ENCODE results near the gene ZBTB48.

DNA sequence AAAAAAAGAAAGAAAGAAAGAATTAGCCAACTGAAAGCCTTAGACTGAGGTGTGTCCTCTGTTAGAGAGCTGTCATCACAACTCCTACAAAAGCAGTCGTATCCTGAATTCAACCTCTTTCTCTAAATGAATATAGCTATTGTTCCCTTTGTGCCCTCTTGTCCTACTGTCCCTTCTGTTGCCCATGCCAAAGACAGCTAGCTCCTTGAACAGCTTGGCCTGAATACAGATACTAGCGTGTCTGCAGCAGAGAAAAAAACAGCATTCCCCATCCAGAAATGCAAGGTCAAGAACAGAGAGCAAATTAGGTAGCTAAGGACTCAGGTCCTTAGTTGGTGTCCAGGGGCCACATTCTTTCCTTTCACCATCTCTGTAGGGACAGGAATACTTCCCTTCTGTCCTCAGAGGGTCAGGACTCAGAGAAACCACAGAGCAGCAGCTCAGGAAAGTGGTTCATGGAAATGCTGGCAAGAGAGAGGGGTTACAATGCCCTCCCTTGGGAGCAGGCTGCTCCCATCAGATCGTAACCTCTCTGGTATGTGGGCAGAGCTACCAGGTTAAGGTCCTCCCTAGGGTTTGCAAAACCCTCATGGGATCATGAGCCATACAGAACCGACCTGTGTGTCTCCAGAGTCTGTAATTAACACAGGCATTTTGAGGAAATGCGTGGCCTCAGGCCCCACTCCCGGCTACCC is 1.8 kb upstream of the ZBTB48 start:
- TF ChIP-seq, protein P1, sequence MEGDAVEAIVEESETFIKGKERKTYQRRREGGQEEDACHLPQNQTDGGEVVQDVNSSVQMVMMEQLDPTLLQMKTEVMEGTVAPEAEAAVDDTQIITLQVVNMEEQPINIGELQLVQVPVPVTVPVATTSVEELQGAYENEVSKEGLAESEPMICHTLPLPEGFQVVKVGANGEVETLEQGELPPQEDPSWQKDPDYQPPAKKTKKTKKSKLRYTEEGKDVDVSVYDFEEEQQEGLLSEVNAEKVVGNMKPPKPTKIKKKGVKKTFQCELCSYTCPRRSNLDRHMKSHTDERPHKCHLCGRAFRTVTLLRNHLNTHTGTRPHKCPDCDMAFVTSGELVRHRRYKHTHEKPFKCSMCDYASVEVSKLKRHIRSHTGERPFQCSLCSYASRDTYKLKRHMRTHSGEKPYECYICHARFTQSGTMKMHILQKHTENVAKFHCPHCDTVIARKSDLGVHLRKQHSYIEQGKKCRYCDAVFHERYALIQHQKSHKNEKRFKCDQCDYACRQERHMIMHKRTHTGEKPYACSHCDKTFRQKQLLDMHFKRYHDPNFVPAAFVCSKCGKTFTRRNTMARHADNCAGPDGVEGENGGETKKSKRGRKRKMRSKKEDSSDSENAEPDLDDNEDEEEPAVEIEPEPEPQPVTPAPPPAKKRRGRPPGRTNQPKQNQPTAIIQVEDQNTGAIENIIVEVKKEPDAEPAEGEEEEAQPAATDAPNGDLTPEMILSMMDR (IDR thresholded peaks at IDR 0.05), result no peak
- no peak for TF ChIP-seq POLR2AphosphoS5 (IDR thresholded peaks at IDR 0.05; ENCODE audit: insufficient read depth in 1 of 2, low read depth in 1 of 2)
- TF ChIP-seq POLR2A (IDR thresholded peaks at IDR 0.05), result no peak
